ENCODE results near the gene MCM7.

DNA sequence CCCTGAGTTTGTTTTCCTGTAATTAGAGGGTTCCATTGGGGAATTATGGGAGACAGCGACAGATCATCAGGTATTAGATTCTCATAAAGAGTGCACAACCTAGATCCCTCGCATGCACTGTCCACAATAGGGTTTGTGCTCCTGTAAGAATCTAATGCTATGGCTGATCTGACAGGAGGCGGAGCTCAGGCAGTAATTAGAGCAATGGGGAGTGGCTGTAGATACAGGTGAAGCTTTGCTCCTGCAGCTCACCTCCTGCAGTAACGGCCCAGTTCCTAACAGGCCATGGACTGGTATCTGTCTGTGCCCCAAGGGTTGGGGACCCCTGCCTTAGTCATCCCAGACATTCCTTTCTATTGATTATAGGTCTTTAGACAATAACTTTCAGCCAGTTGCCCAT lies 52.5 kb downstream of the MCM7 start:
- TF ChIP-seq, protein P1, sequence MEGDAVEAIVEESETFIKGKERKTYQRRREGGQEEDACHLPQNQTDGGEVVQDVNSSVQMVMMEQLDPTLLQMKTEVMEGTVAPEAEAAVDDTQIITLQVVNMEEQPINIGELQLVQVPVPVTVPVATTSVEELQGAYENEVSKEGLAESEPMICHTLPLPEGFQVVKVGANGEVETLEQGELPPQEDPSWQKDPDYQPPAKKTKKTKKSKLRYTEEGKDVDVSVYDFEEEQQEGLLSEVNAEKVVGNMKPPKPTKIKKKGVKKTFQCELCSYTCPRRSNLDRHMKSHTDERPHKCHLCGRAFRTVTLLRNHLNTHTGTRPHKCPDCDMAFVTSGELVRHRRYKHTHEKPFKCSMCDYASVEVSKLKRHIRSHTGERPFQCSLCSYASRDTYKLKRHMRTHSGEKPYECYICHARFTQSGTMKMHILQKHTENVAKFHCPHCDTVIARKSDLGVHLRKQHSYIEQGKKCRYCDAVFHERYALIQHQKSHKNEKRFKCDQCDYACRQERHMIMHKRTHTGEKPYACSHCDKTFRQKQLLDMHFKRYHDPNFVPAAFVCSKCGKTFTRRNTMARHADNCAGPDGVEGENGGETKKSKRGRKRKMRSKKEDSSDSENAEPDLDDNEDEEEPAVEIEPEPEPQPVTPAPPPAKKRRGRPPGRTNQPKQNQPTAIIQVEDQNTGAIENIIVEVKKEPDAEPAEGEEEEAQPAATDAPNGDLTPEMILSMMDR (IDR thresholded peaks at IDR 0.05): no peak
- no peak for TF ChIP-seq POLR2A (IDR thresholded peaks at IDR 0.05)
